ENCODE data around the gene MEIKIN.

MEIKIN gene

GRCh38 chr5:131945551-131946168 is at the start of gene MEIKIN:
Gene MEIKIN, minus strand, starts transcription at chr5:131945663. Its CDS starts 158 bp downstream, at chr5:131945505.
- no peak for DNase-seq (ENCODE audit: low spot score)

- no peak for DNase-seq (ENCODE audit: low spot score)
Measured at GRCh38 chr5:131994533-131995226, 49.2 kb upstream of the MEIKIN start.

GRCh38 chr5:131994090-131994489 is 48.6 kb upstream of the MEIKIN start:
- DNase-seq (ENCODE audit: low spot score) = no peak

- DNase-seq (ENCODE audit: low spot score) = no peak
Measured at GRCh38 chr5:131993676-131994075, 48.2 kb upstream of the MEIKIN start.

GRCh38 chr5:131992370-131992769 is 46.9 kb upstream of the MEIKIN start:
- no peak for DNase-seq (ENCODE audit: low spot score)

- no peak for DNase-seq (ENCODE audit: low spot score)
Measured at GRCh38 chr5:131991593-131992324, 46.3 kb upstream of the MEIKIN start.

- no peak for DNase-seq (ENCODE audit: low spot score)
Measured at GRCh38 chr5:131990716-131991115, 45.3 kb upstream of the MEIKIN start.

- no peak for DNase-seq (ENCODE audit: low spot score)
Measured at GRCh38 chr5:131988601-131989000, 43.1 kb upstream of the MEIKIN start.

GRCh38 chr5:131987251-131987650 is 41.8 kb upstream of the MEIKIN start:
- DNase-seq (ENCODE audit: low spot score) = no peak

GRCh38 chr5:131986161-131986912 is 40.9 kb upstream of the MEIKIN start:
- no peak for DNase-seq (ENCODE audit: low spot score)

- DNase-seq (ENCODE audit: low spot score) = no peak
Measured at GRCh38 chr5:131984956-131985665, 39.6 kb upstream of the MEIKIN start.

GRCh38 chr5:131983244-131983771 is 37.8 kb upstream of the MEIKIN start:
- no peak for DNase-seq (ENCODE audit: low spot score)

- no peak for DNase-seq (ENCODE audit: low spot score)
Measured at GRCh38 chr5:131981516-131981915, 36.1 kb upstream of the MEIKIN start.

GRCh38 chr5:131980696-131981095 is 35.2 kb upstream of the MEIKIN start:
- DNase-seq (ENCODE audit: low spot score) = no peak

- DNase-seq (ENCODE audit: low spot score) = no peak
Measured at GRCh38 chr5:131979816-131980215, 34.4 kb upstream of the MEIKIN start.

GRCh38 chr5:131977212-131977604 is 31.7 kb upstream of the MEIKIN start:
- DNase-seq (ENCODE audit: low spot score) = no peak

- no peak for DNase-seq (ENCODE audit: low spot score)
Measured at GRCh38 chr5:131976414-131977211, 31.1 kb upstream of the MEIKIN start.

GRCh38 chr5:131974956-131975726 is 29.7 kb upstream of the MEIKIN start:
- DNase-seq (ENCODE audit: low spot score) = peak; percentile 15

- DNase-seq (ENCODE audit: low spot score) = no peak
Measured at GRCh38 chr5:131974622-131974955, 29.1 kb upstream of the MEIKIN start.

GRCh38 chr5:131974016-131974415 is 28.6 kb upstream of the MEIKIN start:
- DNase-seq (ENCODE audit: low spot score) = no peak
